ENCODE results near the gene BEGAIN.

Gene BEGAIN

GRCh38 chr14:100566586-100566985 lies 20.6 kb downstream of the BEGAIN start:
- no peak for DNase-seq

GRCh38 chr14:100566119-100566518 lies 21.1 kb downstream of the BEGAIN start:
- DNase-seq, result no peak

DNA sequence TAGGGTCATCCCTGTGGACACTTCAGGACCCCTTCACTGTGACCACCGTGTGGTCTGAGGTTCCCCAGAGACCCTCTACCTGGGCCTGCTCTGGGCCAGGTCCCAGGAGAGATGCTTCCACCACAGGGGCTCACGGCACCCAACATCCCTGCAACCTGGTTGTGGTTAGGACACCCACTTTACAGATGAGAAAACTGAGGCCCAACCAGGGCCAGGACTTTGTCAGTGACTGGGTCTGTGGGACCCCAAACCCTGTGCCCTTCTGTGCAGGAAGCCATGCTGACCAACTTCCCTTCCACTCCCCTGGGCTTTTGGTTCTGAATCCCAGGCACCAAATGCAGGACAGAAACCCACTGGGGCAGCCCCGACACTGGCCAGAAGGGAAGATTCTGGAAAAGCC lies 21.6 kb downstream of the BEGAIN start:
- no peak for DNase-seq

GRCh38 chr14:100564512-100564911 lies 22.7 kb downstream of the BEGAIN start:
- DNase-seq, result no peak

- no peak for DNase-seq
Observed at GRCh38 chr14:100562751-100563150, 24.5 kb downstream of the BEGAIN start.

DNA sequence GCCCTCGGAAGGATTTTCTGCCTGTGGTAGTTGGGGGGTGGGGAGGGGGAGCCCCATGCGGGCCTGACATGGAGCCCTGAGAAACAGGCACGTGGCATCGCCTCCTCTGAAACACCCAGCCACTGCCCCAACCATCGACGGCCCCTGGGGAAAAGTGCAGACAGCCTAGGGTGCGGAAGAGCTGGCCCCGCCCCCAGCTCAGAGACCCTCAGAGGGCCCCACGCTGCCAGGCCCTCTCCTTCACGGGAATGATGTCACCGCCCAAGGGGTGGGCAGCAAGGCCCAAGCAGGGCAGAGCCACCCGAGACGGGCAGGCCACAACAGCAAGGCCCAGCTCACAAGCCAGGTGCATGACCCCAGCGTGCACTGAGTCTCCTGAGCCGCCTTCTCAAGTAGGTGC lies 26.2 kb downstream of the BEGAIN start:
- no peak for DNase-seq

GRCh38 chr14:100560471-100560870 lies 26.7 kb downstream of the BEGAIN start:
- no peak for DNase-seq

- DNase-seq, result no peak
Observed at GRCh38 chr14:100559455-100559854, 27.8 kb downstream of the BEGAIN start.

DNA sequence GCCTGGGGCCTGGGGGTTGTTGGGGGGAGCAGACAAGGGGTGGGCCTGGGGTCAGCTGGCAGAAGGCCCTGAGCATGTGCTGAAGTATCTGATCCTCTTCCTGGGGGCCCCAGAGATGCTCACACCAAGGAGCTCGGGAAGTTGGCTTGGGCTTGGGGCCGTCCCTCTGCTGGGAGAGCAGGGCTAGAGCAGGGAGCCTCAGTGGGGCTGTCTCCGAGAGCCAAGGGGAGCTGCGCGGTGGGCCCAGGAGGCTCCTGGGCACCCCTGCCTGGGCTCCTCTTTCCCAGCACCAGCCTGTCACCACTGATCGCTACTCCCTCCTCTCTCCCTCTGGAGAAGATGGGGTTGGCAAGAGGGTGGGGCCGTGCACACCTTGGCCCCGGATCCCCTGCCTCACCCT lies 28.3 kb downstream of the BEGAIN start:
- DNase-seq, result no peak

- DNase-seq, result no peak
Observed at GRCh38 chr14:100558226-100558625, 29.0 kb downstream of the BEGAIN start.

DNA sequence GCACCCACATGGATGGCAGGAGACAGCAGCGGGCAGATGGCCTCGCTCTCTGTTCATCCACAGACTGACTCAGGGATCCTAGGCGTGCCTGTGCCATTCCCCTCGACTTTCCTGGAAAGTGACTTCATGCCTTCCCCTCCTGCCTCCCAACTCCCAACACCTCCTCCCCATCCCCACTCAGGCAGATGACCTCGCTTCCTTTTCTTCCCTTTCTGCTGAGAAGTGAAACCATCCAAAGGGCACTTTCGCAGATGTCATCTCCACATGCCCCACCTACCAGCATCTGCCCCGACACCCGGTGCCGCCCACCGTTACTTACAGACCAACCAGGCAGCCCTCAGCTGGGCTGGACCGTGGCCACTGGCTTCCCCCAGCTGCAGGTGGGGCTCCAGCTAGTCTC lies 29.6 kb downstream of the BEGAIN start:
- DNase-seq, result no peak

- no peak for DNase-seq
Observed at GRCh38 chr14:100556936-100557505, 30.2 kb downstream of the BEGAIN start.

DNA sequence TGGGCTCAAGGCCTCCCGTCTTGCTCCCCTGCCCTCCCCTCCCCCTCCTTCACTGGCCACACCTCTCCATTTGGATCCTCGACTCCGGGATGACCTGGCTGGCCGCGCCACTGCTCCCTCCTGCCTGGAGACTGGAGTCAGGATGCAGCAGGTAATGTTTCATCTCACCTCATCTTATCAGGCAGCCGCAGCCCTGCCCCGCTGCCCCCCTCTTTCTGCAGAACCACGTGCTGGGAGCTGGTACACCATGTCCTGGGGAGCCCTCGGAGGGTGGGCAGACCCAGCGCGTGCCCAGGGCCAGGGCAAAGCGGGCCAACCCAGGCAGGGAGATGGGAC lies 31.1 kb downstream of the BEGAIN start:
- DNase-seq, result no peak

GRCh38 chr14:100555436-100556139 lies 31.6 kb downstream of the BEGAIN start:
- no peak for DNase-seq

GRCh38 chr14:100554696-100555320 lies 32.4 kb downstream of the BEGAIN start:
- no peak for DNase-seq

GRCh38 chr14:100554082-100554677 lies 33.0 kb downstream of the BEGAIN start:
- DNase-seq, result no peak

GRCh38 chr14:100553471-100553870 lies 33.7 kb downstream of the BEGAIN start:
- DNase-seq, result no peak

GRCh38 chr14:100552524-100553125 lies 34.6 kb downstream of the BEGAIN start:
- DNase-seq, result no peak

DNA sequence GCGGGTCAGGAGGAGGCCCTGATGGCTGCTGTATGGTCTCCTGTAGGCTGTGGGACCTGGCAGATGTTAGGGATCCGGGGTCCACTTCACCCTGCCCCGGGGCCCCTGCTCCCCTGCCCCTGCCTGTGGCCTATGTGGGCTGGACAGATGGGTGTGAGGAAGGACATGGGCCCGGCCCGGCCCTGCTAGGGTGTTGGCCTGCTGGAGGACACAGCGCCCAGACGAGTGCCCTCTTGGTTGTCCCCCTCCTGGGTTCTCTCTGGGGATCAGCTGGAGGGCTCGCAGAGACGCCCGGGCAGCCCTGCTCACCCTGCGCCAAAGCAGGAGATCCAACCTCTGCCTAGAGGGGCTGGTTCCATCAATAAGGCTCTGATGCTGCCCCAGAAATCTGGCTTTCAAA lies 36.2 kb downstream of the BEGAIN start:
- no peak for DNase-seq

GRCh38 chr14:100549834-100550625 lies 37.2 kb downstream of the BEGAIN start:
- no peak for DNase-seq

- no peak for DNase-seq
Observed at GRCh38 chr14:100548939-100549338, 38.3 kb downstream of the BEGAIN start.

GRCh38 chr14:100548295-100548655 lies 38.9 kb downstream of the BEGAIN start:
- no peak for DNase-seq

Measured in DMS153 (cell line).